GM12891 (cell line): Measurements from ENCODE around the gene MTM1.

ENCODE experiments used
- POLR2A ChIP-seq: IDR thresholded peaks from 2 replicates; pipeline ENCODE4 v1.6.1; 2011; ENCODE audit warnings: low read depth, low read length, control low read depth
- POLR2AphosphoS5 ChIP-seq: IDR thresholded peaks from 2 replicates; pipeline ENCODE4 v1.6.1; 2011; ENCODE audit warnings: low read depth, low read length, control low read depth
- TAF1 ChIP-seq: IDR thresholded peaks from 2 replicates; pipeline ENCODE4 v1.6.1; 2011; ENCODE audit warnings: low read depth, low read length, control low read depth

GRCh38 chrX:150683112-150683511 lies 114.7 kb downstream of the MTM1 start:
- TF ChIP-seq POLR2A (no peak), POLR2AphosphoS5 (no peak), TAF1 (no peak)
